ENCODE measurements around the gene MACO1. TPM values are rescaled to one million over a fixed set of nuclear protein-coding genes. Genes with fewer than 3 reads are reported as not detected.
"Not testable (repeated sequence)": the region's sequence is repeated elsewhere in the genome, so short reads cannot be mapped to it uniquely, and the experiment has no call there.

The MACO1 gene
- total RNA-seq, 1 experiment from 2014 or later, result 9.8 TPM

GRCh38 chr1:25417280-25417679 lies 13.4 kb upstream of the MACO1 start:
- H3K27ac ChIP-seq (ENCODE audit: low read depth, low read length); H3K4me3 ChIP-seq (replicated peaks in 1 of 2; ENCODE audit: low read depth in 1 of 2, low read length in 2 of 2); H4K20me1 ChIP-seq (ENCODE audit: insufficient read depth); H3K4me2 ChIP-seq (ENCODE audit: low read length); ATAC-seq; H3K79me2 ChIP-seq (ENCODE audit: insufficient read depth, low read length); intact Hi-C loops (cut with micrococcal nuclease); RAD21 ChIA-PET (ENCODE audit: low non-redundant PET in 1 of 2, low total read pairs in 2 of 2, uncharacterized antibody in 2 of 2, unreplicated experiment in 2 of 2); H3K4me1 ChIP-seq (ENCODE audit: control insufficient read depth in 1 of 2, insufficient read depth in 2 of 2, low read length in 2 of 2); DNase-seq (ENCODE audit: low read depth, low spot score); H3K9me2 ChIP-seq (ENCODE audit: insufficient read depth); H3K9ac ChIP-seq (ENCODE audit: low read length); POLR2A ChIA-PET; H3K27me3 ChIP-seq (ENCODE audit: insufficient read depth, low read length); H2AFZ ChIP-seq (ENCODE audit: low read depth, low read length, poor library complexity, severe bottlenecking); H3K9me3 ChIP-seq (ENCODE audit: control insufficient read depth in 1 of 2, insufficient read depth in 1 of 2, low read depth in 1 of 2, low read length in 2 of 2); CTCF ChIA-PET; BruUV-seq (replicated peaks); H3K36me3 ChIP-seq (ENCODE audit: control insufficient read depth in 1 of 2, insufficient read depth in 2 of 2, low read length in 2 of 2): not testable (repeated sequence)

GRCh38 chr1:25419339-25419738 lies 11.4 kb upstream of the MACO1 start:
- H4K20me1 ChIP-seq (ENCODE audit: insufficient read depth); H3K27me3 ChIP-seq (ENCODE audit: insufficient read depth, low read length); intact Hi-C loops (cut with micrococcal nuclease); H3K4me1 ChIP-seq (ENCODE audit: control insufficient read depth in 1 of 2, insufficient read depth in 2 of 2, low read length in 2 of 2); H3K36me3 ChIP-seq (ENCODE audit: control insufficient read depth in 1 of 2, insufficient read depth in 2 of 2, low read length in 2 of 2); H3K27ac ChIP-seq (ENCODE audit: low read depth, low read length); RAD21 ChIA-PET (ENCODE audit: low non-redundant PET in 1 of 2, low total read pairs in 2 of 2, uncharacterized antibody in 2 of 2, unreplicated experiment in 2 of 2); H3K9ac ChIP-seq (ENCODE audit: low read length); H3K9me2 ChIP-seq (ENCODE audit: insufficient read depth); DNase-seq (ENCODE audit: low read depth, low spot score); H2AFZ ChIP-seq (ENCODE audit: low read depth, low read length, poor library complexity, severe bottlenecking); POLR2A ChIA-PET; ATAC-seq; H3K9me3 ChIP-seq (ENCODE audit: control insufficient read depth in 1 of 2, insufficient read depth in 1 of 2, low read depth in 1 of 2, low read length in 2 of 2); H3K79me2 ChIP-seq (ENCODE audit: insufficient read depth, low read length); BruUV-seq (replicated peaks); H3K4me2 ChIP-seq (ENCODE audit: low read length); CTCF ChIA-PET; H3K4me3 ChIP-seq (replicated peaks in 1 of 2; ENCODE audit: low read depth in 1 of 2, low read length in 2 of 2): not testable (repeated sequence)

GRCh38 chr1:25420715-25421114 lies 10.0 kb upstream of the MACO1 start, which contains the start of gene RHCE:
Gene RHCE (minus strand): TSS chr1:25420825. CDS start chr1:25420786, 39 bp downstream.
- not testable (repeated sequence) for DNase-seq (ENCODE audit: low read depth, low spot score)

GRCh38 chr1:25423206-25423605 lies 7.5 kb upstream of the MACO1 start:
- RAD21 ChIA-PET (ENCODE audit: low non-redundant PET in 1 of 2, low total read pairs in 2 of 2, uncharacterized antibody in 2 of 2, unreplicated experiment in 2 of 2); CTCF ChIA-PET: not testable (repeated sequence)

More at GRCh38 chr1:25420715-25421114, 10.0 kb upstream of the MACO1 start, which contains the start of gene RHCE:
- H3K9ac ChIP-seq (ENCODE audit: low read length); H3K36me3 ChIP-seq (ENCODE audit: control insufficient read depth in 1 of 2, insufficient read depth in 2 of 2, low read length in 2 of 2); POLR2A ChIA-PET; H3K79me2 ChIP-seq (ENCODE audit: insufficient read depth, low read length); H2AFZ ChIP-seq (ENCODE audit: low read depth, low read length, poor library complexity, severe bottlenecking); H4K20me1 ChIP-seq (ENCODE audit: insufficient read depth); ATAC-seq; intact Hi-C loops (cut with micrococcal nuclease); RAD21 ChIA-PET (ENCODE audit: low non-redundant PET in 1 of 2, low total read pairs in 2 of 2, uncharacterized antibody in 2 of 2, unreplicated experiment in 2 of 2); H3K4me1 ChIP-seq (ENCODE audit: control insufficient read depth in 1 of 2, insufficient read depth in 2 of 2, low read length in 2 of 2); CTCF ChIA-PET; H3K27me3 ChIP-seq (ENCODE audit: insufficient read depth, low read length); H3K9me3 ChIP-seq (ENCODE audit: control insufficient read depth in 1 of 2, insufficient read depth in 1 of 2, low read depth in 1 of 2, low read length in 2 of 2); BruUV-seq (replicated peaks); H3K27ac ChIP-seq (ENCODE audit: low read depth, low read length); H3K4me3 ChIP-seq (replicated peaks in 1 of 2; ENCODE audit: low read depth in 1 of 2, low read length in 2 of 2); H3K9me2 ChIP-seq (ENCODE audit: insufficient read depth); H3K4me2 ChIP-seq (ENCODE audit: low read length): not testable (repeated sequence)

More at GRCh38 chr1:25423206-25423605, 7.5 kb upstream of the MACO1 start:
- H3K4me1 ChIP-seq (ENCODE audit: control insufficient read depth in 1 of 2, insufficient read depth in 2 of 2, low read length in 2 of 2); DNase-seq (ENCODE audit: low read depth, low spot score); POLR2A ChIA-PET; H4K20me1 ChIP-seq (ENCODE audit: insufficient read depth); H3K4me2 ChIP-seq (ENCODE audit: low read length); H3K79me2 ChIP-seq (ENCODE audit: insufficient read depth, low read length); H3K9me2 ChIP-seq (ENCODE audit: insufficient read depth); H3K36me3 ChIP-seq (ENCODE audit: control insufficient read depth in 1 of 2, insufficient read depth in 2 of 2, low read length in 2 of 2); intact Hi-C loops (cut with micrococcal nuclease); H3K9me3 ChIP-seq (ENCODE audit: control insufficient read depth in 1 of 2, insufficient read depth in 1 of 2, low read depth in 1 of 2, low read length in 2 of 2); H3K9ac ChIP-seq (ENCODE audit: low read length); ATAC-seq; H3K4me3 ChIP-seq (replicated peaks in 1 of 2; ENCODE audit: low read depth in 1 of 2, low read length in 2 of 2); BruUV-seq (replicated peaks); H3K27ac ChIP-seq (ENCODE audit: low read depth, low read length); H2AFZ ChIP-seq (ENCODE audit: low read depth, low read length, poor library complexity, severe bottlenecking); H3K27me3 ChIP-seq (ENCODE audit: insufficient read depth, low read length): not testable (repeated sequence)
